Activated CD4-positive, alpha-beta T cell treated with anti-CD3 and anti-CD28 coated beads, Interleukin-2, amount 10 ng/mL, durations not matched to agents 7 days and 5 days (primary cell): ENCODE data around the gene CHL1. TPM values are rescaled to one million over a fixed set of nuclear protein-coding genes. Genes with fewer than 3 reads are reported as not detected.

Experiments
- CTCF ChIA-PET: fragments of 350-600 bp; sonication (Branson Sonifier 250); formaldehyde crosslinking; loops from one replicate; lab custom pipeline; 2021; ENCODE audit warnings: antibody characterized with exemption; lab: Charles Lee
- POLR2A ChIA-PET: fragments of 350-600 bp; sonication (Branson Sonifier 250); formaldehyde crosslinking; loops from one replicate; lab custom pipeline; 2021; ENCODE audit warnings: antibody characterized with exemption; lab: Charles Lee
- DNase-seq: peaks from one replicate; pipeline ENCODE4 v3.0.0-alpha.2; 2020
- H3K27ac Mint-ChIP-seq: one replicate; pipeline ENCODE4 v1.8.0; 2021; ENCODE audit warnings: mild to moderate bottlenecking, moderate library complexity, mixed read lengths
- H3K27me3 Mint-ChIP-seq: one replicate; pipeline ENCODE4 v1.8.0; 2021; ENCODE audit warnings: mixed read lengths
- H3K36me3 Mint-ChIP-seq: one replicate; pipeline ENCODE4 v1.8.0; 2021; ENCODE audit warnings: low read depth, mixed read lengths
- H3K4me1 Mint-ChIP-seq: one replicate; pipeline ENCODE4 v1.8.0; 2021; ENCODE audit warnings: mixed read lengths
- H3K4me3 Mint-ChIP-seq: one replicate; pipeline ENCODE4 v1.8.0; 2021; ENCODE audit warnings: mild to moderate bottlenecking, moderate library complexity, mixed read lengths
- H3K9me3 Mint-ChIP-seq: one replicate; pipeline ENCODE4 v1.8.0; 2021; ENCODE audit warnings: mixed read lengths
- total RNA-seq, 2 experiments: library from RNA; stranded (reverse); gene quantifications; one replicate each; pipeline ENCODE4 v1.2.3, GENCODE V29; 2021

Gene CHL1
- total RNA-seq, 2 experiments from 2014 or later, result not detected

GRCh38 chr3:454986-455385 lies 258.4 kb downstream of the CHL1 start:
- no peak for DNase-seq
- H3K27ac Mint-ChIP-seq, result no peak overlapping the region
- H3K27me3 Mint-ChIP-seq, result no peaks in the 10 kb centered on the region
- no peaks in the 10 kb centered on the region for H3K4me1 Mint-ChIP-seq
- H3K36me3 Mint-ChIP-seq, result no peaks in the 10 kb centered on the region
- ChIA-PET POLR2A (no interaction called here), CTCF (no interaction called here)
- H3K4me3 Mint-ChIP-seq, result no peak overlapping the region
- peaks cover 2% of the 10 kb centered on the region for H3K9me3 Mint-ChIP-seq

GRCh38 chr3:458124-458523 lies 261.6 kb downstream of the CHL1 start:
- Mint-ChIP-seq H3K4me3 (no peak overlapping the region), H3K9me3 (peaks cover 2% of the 10 kb centered on the region), H3K27ac (no peak overlapping the region), H3K4me1 (no peaks in the 10 kb centered on the region), H3K36me3 (no peaks in the 10 kb centered on the region), H3K27me3 (no peaks in the 10 kb centered on the region)
- ChIA-PET CTCF (no interaction called here), POLR2A (interaction anchor here (0.6 kb wide), 1 partner anchor 23 kb away, joined by 3 read pairs; no protein-coding TSS in a partner anchor)
- no peak for DNase-seq

- no peak overlapping the region for H3K27ac Mint-ChIP-seq
- H3K9me3 Mint-ChIP-seq, result peaks cover 2% of the 10 kb centered on the region
- POLR2A ChIA-PET, result interaction anchor here (0.6 kb wide), 1 partner anchor 24 kb away, joined by 3 read pairs; no protein-coding TSS in a partner anchor
- no peaks in the 10 kb centered on the region for H3K27me3 Mint-ChIP-seq
- no peaks in the 10 kb centered on the region for H3K4me1 Mint-ChIP-seq
- DNase-seq, result no peak
- CTCF ChIA-PET, result no interaction called here
- no peak overlapping the region for H3K4me3 Mint-ChIP-seq
- no peaks in the 10 kb centered on the region for H3K36me3 Mint-ChIP-seq
Measured at GRCh38 chr3:458653-459310, 262.2 kb downstream of the CHL1 start.
